GM19372 (cell line): ENCODE data around the gene NUB1.

Source experiments
- ATAC-seq: cut with Tn5 transposase; IDR thresholded peaks from one replicate; pipeline ENCODE4 v1.9.1; 2021; ENCODE audit warnings: mild to moderate bottlenecking, low read depth, moderate library complexity; ENCODE audit not compliant: unreplicated experiment

Gene NUB1

DNA sequence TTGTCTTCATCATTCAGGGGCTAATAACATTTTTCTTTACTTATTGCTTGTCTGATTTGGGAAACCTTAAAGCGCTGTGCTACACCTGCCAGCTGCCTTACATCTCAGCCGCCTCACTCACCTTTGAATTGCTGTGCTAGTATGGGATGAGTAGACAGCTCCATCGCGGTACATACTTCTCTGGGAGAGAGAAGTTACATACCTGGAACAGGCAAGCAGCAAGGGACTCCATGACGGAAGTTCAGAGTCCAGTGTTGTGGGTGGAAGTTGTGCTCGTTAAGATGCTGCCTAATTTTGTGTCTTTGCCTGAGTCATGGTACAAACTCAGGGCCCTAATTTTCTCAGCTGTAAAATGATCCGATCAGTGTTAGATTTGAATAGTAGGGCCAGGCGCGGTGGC, 1.9 kb downstream of the NUB1 start:
- ATAC-seq = no peak

- ATAC-seq = no peak
Observed at GRCh38 chr7:151345576-151346469, 4.2 kb downstream of the NUB1 start.

GRCh38 chr7:151346470-151346769, 4.8 kb downstream of the NUB1 start:
- ATAC-seq = no peak

GRCh38 chr7:151347200-151347599, 5.6 kb downstream of the NUB1 start:
- ATAC-seq = no peak

GRCh38 chr7:151348970-151349369, 7.4 kb downstream of the NUB1 start:
- no peak for ATAC-seq

DNA sequence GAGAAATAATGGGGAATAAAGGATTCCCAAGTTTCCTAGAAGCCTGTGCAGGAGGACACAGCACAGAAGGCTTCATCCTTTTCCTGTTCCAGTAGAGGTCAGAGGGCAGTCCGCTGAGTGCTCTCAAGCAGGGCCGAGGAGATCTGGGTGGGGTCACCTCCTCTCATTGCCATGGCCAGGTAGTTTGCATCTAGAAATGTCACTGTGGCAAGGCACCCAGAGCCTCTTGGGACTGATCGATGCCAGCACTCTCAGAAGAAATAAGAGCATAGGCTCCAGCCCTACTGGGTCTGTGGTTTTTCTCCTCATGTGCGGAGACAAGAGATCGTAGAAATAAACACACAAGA, 7.9 kb downstream of the NUB1 start:
- ATAC-seq = peak; percentile 31

DNA sequence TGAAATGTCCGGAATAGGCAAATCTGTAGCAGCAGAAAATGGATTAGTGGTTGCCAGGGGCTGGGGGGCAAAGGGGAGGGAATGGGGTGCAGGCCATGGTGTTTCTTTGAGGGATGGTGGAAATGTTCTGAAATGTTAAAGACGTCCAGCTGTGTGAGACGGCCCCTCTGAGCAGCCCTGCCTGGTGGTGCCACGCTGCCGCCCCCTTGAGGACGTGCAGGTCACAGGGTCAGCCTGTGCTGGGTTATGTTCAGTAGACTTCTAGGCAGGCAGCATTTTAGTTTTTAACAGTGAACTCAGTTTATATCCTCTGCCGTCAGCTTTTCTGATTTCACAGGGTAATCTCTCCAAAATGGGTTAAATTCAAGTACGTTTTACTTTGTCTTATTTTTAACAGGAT, 9.4 kb downstream of the NUB1 start:
- no peak for ATAC-seq

- ATAC-seq = no peak
Observed at GRCh38 chr7:151351967-151352366, 10.4 kb downstream of the NUB1 start.

DNA sequence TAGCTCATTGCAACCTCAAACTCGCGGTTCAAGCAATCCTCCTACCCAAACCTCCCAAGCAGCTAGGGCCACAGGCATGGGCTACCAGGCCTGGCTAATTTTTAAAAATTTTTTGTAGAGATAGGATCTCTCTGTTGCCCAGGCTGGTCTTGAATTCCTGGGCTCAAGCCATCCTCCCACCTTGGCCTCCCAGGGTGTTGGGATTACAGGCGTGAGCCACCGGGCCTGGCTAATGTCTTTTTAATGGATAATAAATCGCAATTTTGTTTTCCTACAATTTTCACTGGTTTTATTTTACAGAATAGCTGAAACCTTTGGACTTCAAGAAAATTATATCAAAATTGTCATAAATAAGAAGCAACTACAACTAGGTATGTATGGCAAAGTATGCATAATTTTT, 10.9 kb downstream of the NUB1 start:
- ATAC-seq = no peak

- no peak for ATAC-seq
Observed at GRCh38 chr7:151361193-151361959, 19.8 kb downstream of the NUB1 start.

DNA sequence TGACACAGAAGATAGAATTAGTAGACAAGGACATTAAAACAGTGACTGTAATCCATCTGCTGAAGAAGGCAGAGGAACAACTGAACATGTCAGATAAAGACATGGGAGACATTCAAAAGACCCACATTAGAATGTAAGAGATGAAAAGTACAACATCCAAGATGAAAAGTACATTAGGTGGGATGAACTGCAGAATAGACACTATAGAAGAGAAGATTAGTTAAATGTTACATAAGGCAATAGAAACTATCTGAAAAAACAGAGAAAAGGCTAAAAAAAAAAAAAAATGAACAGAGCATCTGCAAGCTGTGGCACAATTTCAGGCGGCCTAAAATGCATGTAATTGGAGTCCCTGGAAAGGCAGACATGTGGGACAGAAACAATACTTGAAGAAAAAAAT, 21.6 kb downstream of the NUB1 start:
- ATAC-seq = no peak

DNA sequence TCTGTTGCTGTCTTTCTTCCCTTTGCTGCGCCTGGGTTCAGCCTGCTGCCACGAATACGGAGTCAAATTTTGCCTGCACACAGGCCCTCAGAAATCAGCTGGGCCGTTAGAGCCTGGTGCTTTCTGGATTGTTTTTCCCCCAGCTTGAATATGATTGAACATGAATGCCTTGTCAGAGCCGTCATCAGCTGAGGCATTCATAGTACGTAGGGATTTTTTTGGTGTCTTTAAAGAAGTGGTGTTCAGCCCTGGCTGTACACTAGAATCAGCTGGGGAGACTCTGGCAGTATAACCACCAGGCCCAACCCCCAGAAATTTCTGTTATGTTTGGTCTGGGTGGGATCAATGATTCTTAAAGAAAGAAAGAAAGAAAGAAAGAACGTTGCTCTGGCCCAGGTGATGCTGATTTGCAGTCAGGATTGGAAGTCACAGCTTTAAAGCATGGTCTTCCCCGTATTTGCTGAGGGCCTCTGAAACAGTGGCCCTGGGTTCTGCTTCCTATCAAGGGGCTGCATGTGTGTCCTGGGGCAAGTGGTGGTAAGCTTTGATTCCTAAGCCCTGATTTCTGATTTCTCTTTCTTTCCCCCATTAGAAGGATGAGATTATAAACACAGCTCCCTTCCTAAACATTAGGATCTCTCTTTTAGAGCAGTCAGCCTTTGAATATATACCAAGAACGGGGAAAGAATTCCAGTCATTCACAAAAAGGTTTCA, 24.7 kb downstream of the NUB1 start:
- no peak for ATAC-seq

DNA sequence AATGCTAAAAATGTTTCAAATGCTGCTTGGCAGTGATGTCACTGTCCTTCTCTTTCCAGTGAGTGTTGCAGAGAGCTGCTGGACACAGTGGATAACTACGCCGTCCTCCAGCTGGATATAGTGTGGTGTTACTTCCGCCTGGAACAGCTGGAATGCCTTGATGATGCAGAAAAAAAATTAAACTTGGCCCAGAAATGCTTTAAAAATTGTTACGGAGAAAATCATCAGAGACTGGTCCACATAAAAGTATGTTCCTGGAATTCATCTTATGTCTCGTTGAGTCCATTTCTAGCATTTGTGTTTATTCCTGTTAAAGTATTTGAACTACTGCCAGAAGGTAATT, 25.2 kb downstream of the NUB1 start:
- no peak for ATAC-seq

GRCh38 chr7:151367284-151367683, 25.7 kb downstream of the NUB1 start:
- no peak for ATAC-seq

DNA sequence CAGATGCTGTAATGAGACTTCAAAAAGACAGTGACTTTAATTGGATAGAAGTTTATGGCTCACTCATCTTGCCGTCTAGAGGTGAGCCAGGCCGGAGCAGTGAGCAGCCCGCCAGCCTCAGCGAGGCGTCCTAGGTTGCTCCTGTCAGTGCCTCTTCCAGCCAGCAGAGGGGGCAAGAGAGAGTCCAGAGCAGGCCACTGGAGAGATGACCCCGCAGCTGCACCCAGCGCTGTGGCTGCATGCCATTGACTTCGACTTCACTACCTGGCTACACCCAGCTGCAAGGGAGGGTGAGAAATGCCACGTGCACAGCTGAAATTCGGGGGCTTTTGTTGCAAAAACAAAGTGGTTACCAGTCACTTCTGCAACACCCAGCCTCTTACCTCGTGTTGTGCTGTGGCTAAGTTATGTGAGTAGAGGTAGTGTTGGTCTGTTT, 26.5 kb downstream of the NUB1 start:
- peak; percentile 98 for ATAC-seq

DNA sequence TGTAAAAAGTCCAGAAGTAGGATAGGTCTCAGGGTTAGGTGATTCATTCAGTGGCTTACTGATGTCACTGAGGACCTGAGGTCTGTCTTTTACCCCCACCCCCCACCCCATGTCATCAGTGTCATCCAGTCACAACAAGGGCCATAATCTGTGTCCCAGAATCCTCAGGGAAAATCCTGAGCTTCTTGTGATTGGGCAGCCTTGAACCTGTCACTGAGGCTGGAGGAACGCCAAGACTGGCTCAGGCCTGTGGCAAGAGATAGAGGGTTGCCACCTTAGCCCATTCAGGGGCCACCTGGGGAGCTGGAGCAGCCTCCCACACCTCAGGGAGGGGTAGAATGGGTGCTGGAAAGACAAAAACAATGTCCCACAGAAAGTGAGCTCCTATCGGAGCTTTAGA, 29.7 kb downstream of the NUB1 start:
- no peak for ATAC-seq

DNA sequence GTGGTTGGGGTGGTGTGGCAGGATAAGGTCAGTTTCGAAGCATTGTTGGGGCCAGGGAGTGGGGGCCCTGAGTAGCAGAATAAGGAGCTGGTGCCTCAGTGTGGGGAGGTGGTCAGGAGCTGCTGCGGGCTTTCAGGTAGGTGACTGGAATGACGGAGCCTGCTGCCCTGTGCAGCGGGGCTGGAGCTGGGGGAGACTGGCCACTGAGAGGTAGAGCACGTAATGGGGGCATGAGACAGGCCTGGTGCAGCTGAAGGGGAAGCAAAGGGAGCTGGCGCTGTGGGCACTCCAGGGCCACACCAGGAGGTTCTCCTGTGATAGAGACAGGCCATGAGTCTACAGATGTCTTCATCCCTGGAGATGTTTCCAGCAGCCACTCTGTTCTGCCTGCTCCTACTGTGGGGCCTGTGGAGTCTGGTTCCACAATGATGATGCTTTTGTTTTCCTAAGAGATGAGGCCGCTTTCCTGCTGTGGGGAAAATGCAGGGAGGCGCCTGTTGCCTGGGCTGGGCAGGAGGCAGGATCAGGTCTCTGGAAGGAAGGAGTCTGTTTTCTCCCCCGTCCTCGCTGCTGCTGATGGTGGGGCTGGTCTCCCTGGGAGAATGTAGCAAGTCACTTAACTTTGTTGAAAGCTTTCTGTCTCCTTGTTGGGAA, 31.1 kb downstream of the NUB1 start:
- ATAC-seq = no peak

GRCh38 chr7:151373599-151373998, 32.0 kb downstream of the NUB1 start:
- ATAC-seq = no peak

DNA sequence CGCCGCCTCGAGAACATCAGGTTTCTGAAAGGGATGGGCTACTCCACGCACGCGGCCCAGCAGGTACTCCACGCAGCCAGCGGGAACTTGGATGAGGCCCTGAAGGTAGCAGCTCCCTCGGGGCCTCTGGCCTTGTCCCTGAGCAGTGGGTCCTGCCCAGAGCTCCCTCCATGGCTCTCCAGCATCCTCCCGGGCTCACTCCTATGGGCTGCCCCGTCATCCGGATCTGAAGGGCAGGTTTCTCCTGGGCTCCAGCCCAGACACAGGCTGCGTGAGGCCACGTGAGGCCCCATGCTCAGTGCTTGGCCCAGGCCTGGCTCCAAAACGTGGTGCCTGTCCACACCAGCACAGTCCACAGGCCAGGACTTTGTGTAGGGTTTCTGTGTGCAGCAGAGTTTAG, 32.5 kb downstream of the NUB1 start:
- ATAC-seq = no peak

DNA sequence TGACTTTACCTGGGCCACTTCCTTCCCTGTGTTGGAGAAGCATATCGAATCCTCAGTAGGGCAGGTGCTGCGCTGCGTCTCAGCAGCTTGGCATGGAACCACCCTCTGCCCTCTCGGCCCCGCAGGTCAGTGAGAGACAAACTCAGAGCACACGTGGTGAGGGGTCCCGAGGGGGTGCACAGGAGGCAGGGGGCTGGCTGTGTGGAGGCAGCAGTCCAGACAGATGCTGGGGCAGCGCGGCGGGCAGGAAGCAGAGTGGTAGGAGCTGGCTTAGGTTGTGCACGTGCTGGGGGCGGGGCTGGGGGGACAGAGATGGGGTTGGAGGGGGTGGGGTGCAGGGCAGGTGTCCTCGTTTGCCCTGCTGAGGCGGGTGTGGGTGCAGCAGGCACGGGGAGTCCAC, 33.1 kb downstream of the NUB1 start:
- no peak for ATAC-seq
